Muscle of leg (tissue), 16 donors: ENCODE measurements around the gene ITFG1. TPM values are rescaled to one million over a fixed set of nuclear protein-coding genes. Genes with fewer than 3 reads are reported as not detected.

Experiments
- DNase-seq: peaks from one replicate; pipeline ENCODE4 v3.0.0; 2013
- H3K27ac ChIP-seq: one replicate; pipeline ENCODE4 v1.5.1; 2013; ENCODE audit warnings: mild to moderate bottlenecking, low read length, control low read depth
- H3K27me3 ChIP-seq: one replicate; pipeline ENCODE4 v1.6.1; 2013; ENCODE audit warnings: low read length; ENCODE audit not compliant: control insufficient read depth, insufficient read depth
- H3K36me3 ChIP-seq: one replicate; pipeline ENCODE4 v1.6.1; 2013; ENCODE audit warnings: low read length; ENCODE audit not compliant: control insufficient read depth, insufficient read depth
- H3K4me1 ChIP-seq: one replicate; pipeline ENCODE4 v1.6.1; 2013; ENCODE audit warnings: low read length; ENCODE audit not compliant: control insufficient read depth, insufficient read depth
- H3K4me3 ChIP-seq: one replicate; pipeline ENCODE4 v1.5.1; 2013; ENCODE audit warnings: low read length, control low read depth
- H3K9me3 ChIP-seq: replicated peaks from 2 replicates; pipeline ENCODE4 v1.6.1; 2013; ENCODE audit warnings: low read depth, low read length; ENCODE audit not compliant: control insufficient read depth
- WGBS: methylation state at CpG from one replicate; pipeline ENCODE4 v1.1.5; 2013; ENCODE audit warnings: missing lambda C conversion rate; ENCODE audit not compliant: insufficient coverage; 5-methylcytosine and 5-hydroxymethylcytosine counted together
- long read RNA-seq, 11 donors: transcript quantifications; one replicate each; lab custom pipeline, GENCODE V29; 2026
- polyA plus RNA-seq, 8 donors: library from polyadenylated mRNA; unstranded; fragments of 120-200 nt; gene quantifications; one replicate each; pipeline versions ENCODE4 v1.2.1 to v1.2.3, GENCODE V29; 2013; ENCODE audit warnings: inconsistent platforms in 1 of 8, low replicate concordance in 1 of 8; ENCODE audit not compliant: insufficient read length in 8 of 8, insufficient read depth in 1 of 8
- total RNA-seq: library from RNA; stranded (reverse); fragments of 120-200 nt; gene quantifications from one replicate; pipeline ENCODE4 v1.2.4, GENCODE V29; 2013

Gene ITFG1
- total RNA-seq, result 92.3 TPM
- polyA plus RNA-seq, result 10 to 100 TPM; 65.3 to 99.1 (median 80.7) TPM
- long read RNA-seq, donor 1, transcript ITFG1-203 (13 exons, 1,464 nt), result minor isoform, 6 of 15 reads
- long read RNA-seq, donor 1, transcript ITFG1-201 (18 exons, 3,400 nt), result major isoform, 9 of 15 reads
- long read RNA-seq, donor 1, partial matches to known transcripts, result 0 of 15 reads
- long read RNA-seq, donor 1, other reads (novel, unspliced or antisense), result 0 of 15 reads
- long read RNA-seq, donor 2, transcript ITFG1-201 (18 exons, 3,400 nt), result major isoform, 6 of 7 reads
- long read RNA-seq, donor 2, partial matches to known transcripts, result 0 of 7 reads
- long read RNA-seq, donor 2, other reads (novel, unspliced or antisense), result 0 of 7 reads
- long read RNA-seq, donor 3, transcript ITFG1-201 (18 exons, 3,400 nt), result major isoform, 8 of 31 reads
- long read RNA-seq, donor 3, partial matches to known transcripts, result 19 of 31 reads
- long read RNA-seq, donor 3, other reads (novel, unspliced or antisense), result 0 of 31 reads
- long read RNA-seq, donor 4, transcript ITFG1-203 (13 exons, 1,464 nt), result major isoform, 6 of 10 reads
- long read RNA-seq, donor 4, partial matches to known transcripts, result 0 of 10 reads
- long read RNA-seq, donor 4, other reads (novel, unspliced or antisense), result 0 of 10 reads
- long read RNA-seq, donor 5, transcript ITFG1-203 (13 exons, 1,464 nt), result minor isoform, 10 of 214 reads
- long read RNA-seq, donor 5, transcript ITFG1-201 (18 exons, 3,400 nt), result major isoform, 28 of 214 reads
- long read RNA-seq, donor 5, partial matches to known transcripts, result 170 of 214 reads
- long read RNA-seq, donor 5, other reads (novel, unspliced or antisense), result 6 of 214 reads
- long read RNA-seq, donor 6, transcript ITFG1-201 (18 exons, 3,400 nt), result major isoform, 16 of 38 reads
- long read RNA-seq, donor 6, transcript ITFG1-203 (13 exons, 1,464 nt), result minor isoform, 15 of 38 reads
- long read RNA-seq, donor 6, partial matches to known transcripts, result 0 of 38 reads
- long read RNA-seq, donor 6, other reads (novel, unspliced or antisense), result 7 of 38 reads
- long read RNA-seq, donor 7, transcript ITFG1-201 (18 exons, 3,400 nt), result minor isoform, 7 of 53 reads
- long read RNA-seq, donor 7, transcript ITFG1-203 (13 exons, 1,464 nt), result major isoform, 8 of 53 reads
- long read RNA-seq, donor 7, partial matches to known transcripts, result 37 of 53 reads
- long read RNA-seq, donor 7, other reads (novel, unspliced or antisense), result 0 of 53 reads
- long read RNA-seq, donor 8, transcript ITFG1-201 (18 exons, 3,400 nt), result major isoform, 12 of 14 reads
- long read RNA-seq, donor 8, partial matches to known transcripts, result 0 of 14 reads
- long read RNA-seq, donor 8, other reads (novel, unspliced or antisense), result 0 of 14 reads
- long read RNA-seq, donor 9, transcript ITFG1-201 (18 exons, 3,400 nt), result major isoform, 6 of 9 reads
- long read RNA-seq, donor 9, partial matches to known transcripts, result 0 of 9 reads
- long read RNA-seq, donor 9, other reads (novel, unspliced or antisense), result 0 of 9 reads
- long read RNA-seq, donor 10, transcript ITFG1-201 (18 exons, 3,400 nt), result major isoform, 14 of 30 reads
- long read RNA-seq, donor 10, transcript ITFG1-203 (13 exons, 1,464 nt), result minor isoform, 6 of 30 reads
- long read RNA-seq, donor 10, partial matches to known transcripts, result 0 of 30 reads
- long read RNA-seq, donor 10, other reads (novel, unspliced or antisense), result 10 of 30 reads
- long read RNA-seq, donor 11, transcript ITFG1-201 (18 exons, 3,400 nt), result major isoform, 10 of 16 reads
- long read RNA-seq, donor 11, transcript ITFG1-203 (13 exons, 1,464 nt), result minor isoform, 6 of 16 reads
- long read RNA-seq, donor 11, partial matches to known transcripts, result 0 of 16 reads
- long read RNA-seq, donor 11, other reads (novel, unspliced or antisense), result 0 of 16 reads

DNA sequence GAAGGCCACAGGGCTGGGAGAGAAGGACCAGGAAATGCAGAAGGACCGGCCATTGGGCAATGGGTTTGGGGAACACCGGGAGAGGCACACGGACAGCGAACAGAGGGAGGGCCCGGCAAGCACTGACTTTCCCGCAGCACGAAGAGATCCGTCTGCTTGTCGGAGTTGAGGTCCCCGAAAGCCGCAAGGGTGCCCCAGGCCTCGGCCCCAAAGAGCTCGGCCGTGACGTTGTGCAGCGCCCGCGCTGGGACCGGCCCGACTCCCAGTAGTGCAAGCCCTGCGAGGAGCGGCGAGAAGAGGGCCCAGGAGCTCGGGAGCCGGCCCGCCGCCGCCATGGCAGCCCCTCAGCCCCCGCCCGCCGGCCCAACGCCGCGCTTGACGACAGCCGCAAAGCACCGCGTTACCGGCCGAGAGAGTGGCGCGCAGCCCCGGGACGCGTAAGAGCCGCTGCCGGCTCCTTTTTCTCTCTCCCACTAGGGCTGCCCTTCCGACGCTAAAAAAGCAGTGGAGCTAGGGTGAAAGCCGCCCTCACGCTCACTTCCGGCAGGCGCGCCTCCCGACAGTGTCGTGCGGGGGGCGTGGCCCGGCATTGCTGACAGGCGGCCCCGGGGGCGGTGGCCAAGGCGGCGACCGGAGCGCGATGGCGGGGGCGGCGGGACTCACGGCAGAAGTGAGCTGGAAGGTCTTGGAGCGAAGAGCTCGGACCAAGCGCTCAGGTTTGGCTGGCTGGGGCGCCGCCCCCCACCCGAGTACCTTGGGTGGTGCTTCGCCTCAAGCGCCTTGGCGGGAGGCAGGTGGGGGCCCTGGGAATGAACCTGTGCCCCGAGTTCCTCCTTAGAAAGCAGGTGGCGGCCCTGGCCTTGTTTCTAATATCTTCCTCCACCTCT, at the start of gene ITFG1, which contains the start of gene PHKB:
Gene ITFG1, minus strand, starts transcription at position 353 of the 887 bp plus-strand sequence. Its CDS starts 18 bp downstream, at position 335.
Gene PHKB, plus strand, starts transcription at position 621 of the 887 bp plus-strand sequence. Its CDS starts 20 bp downstream, at position 641.
- under 1% methylated on average over 77 of the region's 82 CpGs for WGBS
- no peaks in the 10 kb centered on the region for H3K27me3 ChIP-seq
- DNase-seq, result peak; percentile 97
- peaks cover 16% of the 10 kb centered on the region for H3K36me3 ChIP-seq
- no peaks in the 10 kb centered on the region for H3K9me3 ChIP-seq
- H3K4me1 ChIP-seq, result peaks cover 13% of the 10 kb centered on the region
- peak within 1 kb of the TSS; percentile 98 for H3K27ac ChIP-seq
- peak within 1 kb of the TSS; percentile 96 for H3K4me3 ChIP-seq

DNA sequence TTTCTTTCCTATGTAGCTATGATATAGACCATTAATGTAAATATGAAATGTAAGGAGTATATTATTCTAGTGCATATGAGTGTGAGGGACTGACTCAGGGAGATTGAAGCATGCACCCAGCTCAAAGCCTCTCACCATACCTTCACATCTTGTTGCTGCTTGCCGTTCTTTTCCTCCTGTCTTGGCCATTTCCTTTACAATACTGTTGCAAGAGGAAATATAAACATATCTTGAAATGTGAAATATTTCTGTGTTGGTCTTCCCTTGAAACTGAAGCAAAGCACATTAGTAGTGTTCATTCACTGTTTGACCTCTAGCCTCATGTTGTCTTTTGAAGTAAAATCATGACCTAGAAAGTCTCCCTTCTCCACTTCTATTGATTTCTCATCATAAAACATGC, 46.8 kb upstream of the ITFG1 start:
- Histone ChIP-seq H3K36me3 (peaks cover 29% of the 10 kb centered on the region), H3K27ac (no peak overlapping the region), H3K4me3 (no peak overlapping the region), H3K9me3 (no peaks in the 10 kb centered on the region), H3K27me3 (no peaks in the 10 kb centered on the region), H3K4me1 (no peaks in the 10 kb centered on the region)
- WGBS, result no CpG with 5 or more reads among the region's 1 CpG
- no peak for DNase-seq

DNA sequence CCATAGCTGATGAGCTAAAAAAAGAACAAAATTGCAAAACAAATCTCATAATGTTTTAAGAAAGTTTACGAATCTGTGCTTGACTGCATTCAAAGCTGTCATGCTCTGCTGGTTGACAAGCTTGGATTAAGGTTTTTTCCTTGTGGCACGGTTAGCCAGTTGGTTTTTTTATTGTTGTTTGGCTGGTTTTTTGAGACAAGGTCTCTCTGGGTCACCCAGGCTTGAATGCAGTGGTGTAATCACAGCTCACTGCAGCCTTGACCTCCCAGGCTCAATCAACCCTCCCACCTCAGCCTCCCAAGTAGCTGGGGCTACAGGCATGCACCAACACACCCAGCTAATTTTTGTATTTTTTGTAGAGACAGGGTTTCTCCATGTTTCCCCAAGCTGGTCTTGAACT, 45.9 kb upstream of the ITFG1 start:
- DNase-seq, result no peak
- H3K27me3 ChIP-seq, result no peaks in the 10 kb centered on the region
- no peaks in the 10 kb centered on the region for H3K4me1 ChIP-seq
- H3K9me3 ChIP-seq, result no peaks in the 10 kb centered on the region
- WGBS, result no CpG with 5 or more reads among the region's 2 CpGs
- no peak overlapping the region for H3K4me3 ChIP-seq
- H3K36me3 ChIP-seq, result peaks cover 25% of the 10 kb centered on the region
- no peak overlapping the region for H3K27ac ChIP-seq

DNA sequence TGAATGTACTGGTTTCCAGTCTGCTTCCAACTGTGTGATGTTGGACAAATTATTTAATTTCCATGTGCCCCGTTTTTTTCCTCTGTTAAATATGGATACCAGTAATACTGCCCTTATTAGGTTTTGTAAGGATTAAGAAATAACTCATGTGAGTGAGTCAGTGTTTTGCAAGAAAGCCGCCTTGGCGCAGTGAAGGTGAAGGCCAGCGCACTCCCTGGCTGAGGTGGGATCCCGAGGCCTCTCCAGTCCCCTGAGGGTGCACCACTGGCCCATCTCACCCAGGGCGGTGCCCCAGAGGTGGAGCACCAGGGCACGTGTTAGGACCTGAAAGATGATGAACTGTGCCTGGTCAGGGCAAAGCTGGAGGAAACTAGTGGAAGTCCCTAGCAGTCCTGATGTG, 43.7 kb upstream of the ITFG1 start:
- 95% methylated on average over 6 of the region's 7 CpGs for WGBS
- DNase-seq, result no peak
- H3K4me1 ChIP-seq, result no peaks in the 10 kb centered on the region
- no peaks in the 10 kb centered on the region for H3K9me3 ChIP-seq
- no peak overlapping the region for H3K27ac ChIP-seq
- no peaks in the 10 kb centered on the region for H3K27me3 ChIP-seq
- peaks cover 20% of the 10 kb centered on the region for H3K36me3 ChIP-seq
- H3K4me3 ChIP-seq, result no peak overlapping the region

DNA sequence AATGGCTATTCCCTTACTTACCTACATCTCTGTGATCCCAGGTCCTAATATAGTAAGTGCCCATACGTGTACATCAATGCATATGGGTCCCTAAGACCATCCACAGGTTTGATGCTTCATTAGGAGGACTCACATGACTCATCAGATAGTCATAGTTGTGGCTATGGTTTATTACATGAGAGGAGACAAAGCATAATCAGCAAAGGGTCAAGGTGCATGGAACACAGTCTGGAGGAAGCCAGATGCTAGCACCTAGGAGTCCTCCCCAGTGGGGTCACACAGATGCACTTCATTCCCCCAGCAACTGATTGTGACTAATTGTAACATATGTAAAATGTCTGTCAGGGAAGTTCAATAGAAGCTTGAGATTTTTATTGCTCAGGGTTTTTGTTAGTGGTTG, 43.1 kb upstream of the ITFG1 start:
- Histone ChIP-seq H3K4me3 (no peak overlapping the region), H3K27ac (no peak overlapping the region), H3K27me3 (no peaks in the 10 kb centered on the region), H3K9me3 (no peaks in the 10 kb centered on the region), H3K36me3 (peaks cover 21% of the 10 kb centered on the region), H3K4me1 (no peaks in the 10 kb centered on the region)
- no peak for DNase-seq
- no CpG with 5 or more reads among the region's 1 CpG for whole genome bisulfite sequencing

DNA sequence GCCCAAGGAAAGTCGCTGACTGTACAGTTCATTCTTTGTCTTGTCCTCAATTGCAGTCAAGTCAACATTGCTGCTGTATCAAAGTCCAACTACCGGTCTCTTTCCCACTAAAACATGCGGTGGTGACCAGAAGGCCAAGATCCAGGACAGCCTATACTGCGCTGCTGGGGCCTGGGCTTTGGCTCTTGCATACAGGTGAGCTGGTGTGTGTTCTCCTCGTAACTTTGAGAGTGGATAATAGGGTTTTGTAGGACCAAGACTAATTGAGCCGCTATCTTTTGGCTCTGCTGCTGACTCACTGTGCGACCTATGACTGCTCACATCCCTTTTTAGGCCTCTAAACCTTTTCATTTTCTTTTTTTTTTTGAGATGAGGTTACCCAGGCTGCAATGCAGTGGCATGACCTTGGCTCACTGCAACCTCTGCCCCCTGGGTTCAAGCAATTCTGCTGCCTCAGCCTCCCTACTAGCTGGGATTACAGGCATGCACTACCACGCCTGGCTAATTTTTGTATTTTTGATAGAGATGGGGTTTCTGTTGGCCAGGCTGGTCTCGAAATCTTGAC, 38.9 kb upstream of the ITFG1 start:
- H3K36me3 ChIP-seq, result peaks cover 20% of the 10 kb centered on the region
- H3K27me3 ChIP-seq, result no peaks in the 10 kb centered on the region
- H3K9me3 ChIP-seq, result no peaks in the 10 kb centered on the region
- DNase-seq, result no peak
- WGBS, result 100% methylated on average over 6 of the region's 9 CpGs
- H3K27ac ChIP-seq, result no peak overlapping the region
- H3K4me1 ChIP-seq, result no peaks in the 10 kb centered on the region
- H3K4me3 ChIP-seq, result no peak overlapping the region

DNA sequence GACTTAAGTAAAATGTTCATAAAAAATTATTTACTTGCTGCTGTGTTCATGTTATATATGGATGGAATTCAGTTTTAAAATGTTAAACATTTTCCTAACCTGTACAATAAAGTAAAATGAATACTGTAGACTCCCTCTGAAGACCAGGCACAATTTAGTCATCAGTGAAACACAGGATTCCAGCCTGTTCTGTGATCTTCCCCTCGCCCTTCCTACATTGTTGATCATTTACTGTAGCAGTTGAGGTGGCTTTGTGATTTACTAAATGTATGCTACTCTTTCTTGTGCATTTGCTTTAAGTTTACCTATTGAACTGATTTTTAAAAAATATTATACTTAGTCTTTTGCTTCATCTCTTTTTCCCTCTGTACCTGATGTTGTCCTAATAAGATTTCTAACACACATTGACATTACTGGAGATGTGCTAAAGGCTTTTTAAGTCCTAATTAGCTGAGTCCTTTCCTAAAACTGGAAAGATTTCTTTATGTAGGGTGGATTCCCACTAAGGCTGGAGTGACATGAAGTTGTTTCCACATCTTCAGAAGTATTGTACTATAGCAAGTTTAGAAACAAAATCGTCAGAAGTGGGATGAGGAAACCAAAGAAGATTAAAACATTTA, 38.3 kb upstream of the ITFG1 start:
- H3K36me3 ChIP-seq, result peaks cover 15% of the 10 kb centered on the region
- no peak overlapping the region for H3K27ac ChIP-seq
- H3K4me3 ChIP-seq, result no peak overlapping the region
- H3K9me3 ChIP-seq, result no peaks in the 10 kb centered on the region
- no peaks in the 10 kb centered on the region for H3K4me1 ChIP-seq
- DNase-seq, result no peak
- no peaks in the 10 kb centered on the region for H3K27me3 ChIP-seq
- 83% methylated on average over 1 of the region's 2 CpGs for WGBS
